Measurements from ENCODE around the gene CTSD.
"Not testable (repeated sequence)": the region's sequence is repeated elsewhere in the genome, so short reads cannot be mapped to it uniquely, and the experiment has no call there.

The CTSD gene

DNA sequence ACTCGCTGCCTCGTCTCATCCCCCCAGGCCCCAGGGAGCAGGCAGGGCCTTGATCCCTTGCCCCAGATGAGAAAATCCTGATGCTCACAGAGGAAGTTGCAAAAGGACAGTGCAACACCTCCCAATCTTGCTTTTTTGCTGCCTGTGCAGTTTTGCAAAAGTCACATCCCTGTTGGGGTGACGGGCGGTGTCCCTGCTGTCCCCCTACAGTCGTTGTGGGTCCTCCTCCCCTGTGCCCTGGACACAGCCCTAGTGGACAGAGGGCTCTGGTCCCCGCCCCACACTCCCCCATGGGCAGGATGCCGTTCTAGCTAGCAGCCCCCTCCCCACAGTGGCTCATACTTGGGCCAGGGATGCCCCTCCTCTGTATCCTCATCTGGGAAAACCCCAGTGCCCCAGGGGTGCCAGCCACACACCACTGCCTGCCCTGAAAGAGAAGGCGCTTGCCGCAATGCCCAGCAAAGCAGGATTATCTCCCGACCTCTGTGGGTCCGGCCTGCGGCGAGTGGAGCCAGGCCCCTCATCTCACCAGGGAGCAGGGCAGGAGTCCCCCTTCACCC is 18.4 kb upstream of the CTSD start:
- no peak for DNase-seq

DNA sequence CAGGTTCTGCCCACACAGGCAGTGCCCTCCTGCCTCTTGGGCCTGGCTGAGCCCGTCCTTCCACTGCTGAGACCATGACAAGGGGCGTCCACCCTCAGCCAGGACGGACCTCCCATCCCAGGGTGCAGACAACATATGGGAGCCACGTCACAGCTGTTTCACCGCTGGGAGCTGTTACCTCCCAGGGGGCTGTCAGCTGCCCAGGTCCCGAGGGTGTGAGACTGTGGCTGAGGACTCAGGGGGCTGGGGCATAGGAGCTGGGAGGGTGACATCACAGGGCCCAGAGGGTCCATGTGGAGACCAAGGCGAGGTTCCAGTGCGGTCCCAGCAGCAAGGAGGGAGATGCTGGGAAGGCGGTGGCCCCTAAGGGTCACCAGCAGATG is 17.9 kb upstream of the CTSD start:
- DNase-seq, result no peak

DNA sequence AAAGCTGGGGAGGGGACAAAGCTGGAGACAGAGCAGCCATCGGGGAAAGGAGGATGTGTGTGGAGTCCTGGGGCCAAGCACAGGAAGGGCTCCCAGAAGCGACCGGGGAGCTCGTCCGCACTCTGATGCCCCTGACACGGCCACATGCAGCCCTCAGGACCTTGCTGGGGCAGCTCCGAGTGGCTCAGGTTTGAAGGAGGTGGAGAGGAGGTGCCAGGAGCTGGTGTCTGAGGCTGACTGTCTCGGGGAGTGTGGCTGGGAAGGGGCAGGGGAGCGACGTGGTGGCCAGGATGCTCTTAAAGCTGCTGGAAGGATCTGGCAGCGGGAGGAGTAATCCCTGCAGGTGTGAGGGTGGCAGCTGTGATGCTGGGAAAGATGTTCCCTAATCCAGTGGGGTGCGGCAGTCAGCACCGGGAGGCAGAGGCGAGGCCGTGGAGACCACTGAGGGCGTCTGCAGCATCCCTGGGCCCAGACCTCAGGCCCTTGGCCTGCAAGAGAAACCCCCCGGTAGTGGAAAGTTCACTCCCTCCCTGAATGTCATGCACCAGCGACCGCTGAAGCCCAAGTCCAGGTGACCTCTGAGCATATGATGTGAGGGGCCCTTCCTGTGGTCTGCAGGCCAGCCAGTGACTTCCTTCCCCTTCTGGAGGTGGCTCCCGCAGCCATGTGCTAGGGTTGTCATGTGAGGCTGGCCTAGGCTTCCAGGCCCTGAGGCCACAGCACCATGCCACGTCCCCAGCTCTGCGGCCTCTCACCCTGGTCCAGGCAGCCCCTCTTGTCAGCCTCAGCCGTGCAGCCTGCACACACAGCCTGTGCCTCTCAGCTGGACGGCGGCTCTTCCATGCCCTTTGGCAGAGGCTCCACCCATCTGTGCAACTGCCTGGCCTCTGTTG is 17.2 kb upstream of the CTSD start:
- no peak for DNase-seq

DNA sequence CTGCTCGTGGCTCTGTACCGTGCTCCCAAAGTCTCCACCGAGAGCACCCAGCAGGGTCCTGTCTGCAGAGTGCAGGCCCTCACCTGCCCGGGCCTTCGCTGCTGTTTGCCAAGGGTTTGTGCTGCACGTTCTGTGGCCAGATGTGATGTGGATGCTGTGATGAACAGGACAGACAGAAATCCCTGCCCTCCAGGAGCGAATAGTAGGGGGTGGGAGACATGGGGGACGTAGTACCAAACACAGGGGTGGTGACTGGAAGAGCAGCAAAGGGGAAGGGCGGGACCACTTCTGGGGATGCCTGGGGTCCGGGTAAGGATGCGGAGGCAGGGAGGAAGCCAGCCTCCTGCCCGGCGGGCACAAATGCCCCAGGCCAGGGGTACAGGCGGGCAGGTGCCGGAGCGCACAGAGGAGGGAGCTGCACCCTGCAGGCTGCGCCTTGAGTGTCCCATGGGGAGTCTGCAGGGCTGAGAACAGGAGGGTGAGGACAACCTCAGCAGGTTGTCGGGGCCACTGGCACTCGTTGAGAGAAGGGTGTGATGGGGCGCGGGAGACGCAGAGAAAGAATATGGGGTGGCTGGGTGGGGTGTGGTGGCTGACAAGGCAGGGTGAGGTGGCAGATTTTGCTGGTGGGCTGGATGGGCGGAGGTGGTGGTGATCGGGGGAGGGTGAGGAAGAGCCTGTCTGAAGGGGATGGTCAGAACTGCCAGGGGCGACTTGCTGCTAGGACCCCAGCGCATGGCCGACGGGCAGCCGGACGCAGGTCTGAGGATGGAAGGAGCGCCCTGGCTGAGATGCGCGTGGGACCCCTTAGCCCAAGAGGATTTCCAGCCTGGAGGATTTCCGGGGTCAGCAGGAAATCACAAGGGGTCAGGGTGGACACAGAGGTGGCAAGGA is 16.3 kb upstream of the CTSD start:
- DNase-seq, result no peak

DNA sequence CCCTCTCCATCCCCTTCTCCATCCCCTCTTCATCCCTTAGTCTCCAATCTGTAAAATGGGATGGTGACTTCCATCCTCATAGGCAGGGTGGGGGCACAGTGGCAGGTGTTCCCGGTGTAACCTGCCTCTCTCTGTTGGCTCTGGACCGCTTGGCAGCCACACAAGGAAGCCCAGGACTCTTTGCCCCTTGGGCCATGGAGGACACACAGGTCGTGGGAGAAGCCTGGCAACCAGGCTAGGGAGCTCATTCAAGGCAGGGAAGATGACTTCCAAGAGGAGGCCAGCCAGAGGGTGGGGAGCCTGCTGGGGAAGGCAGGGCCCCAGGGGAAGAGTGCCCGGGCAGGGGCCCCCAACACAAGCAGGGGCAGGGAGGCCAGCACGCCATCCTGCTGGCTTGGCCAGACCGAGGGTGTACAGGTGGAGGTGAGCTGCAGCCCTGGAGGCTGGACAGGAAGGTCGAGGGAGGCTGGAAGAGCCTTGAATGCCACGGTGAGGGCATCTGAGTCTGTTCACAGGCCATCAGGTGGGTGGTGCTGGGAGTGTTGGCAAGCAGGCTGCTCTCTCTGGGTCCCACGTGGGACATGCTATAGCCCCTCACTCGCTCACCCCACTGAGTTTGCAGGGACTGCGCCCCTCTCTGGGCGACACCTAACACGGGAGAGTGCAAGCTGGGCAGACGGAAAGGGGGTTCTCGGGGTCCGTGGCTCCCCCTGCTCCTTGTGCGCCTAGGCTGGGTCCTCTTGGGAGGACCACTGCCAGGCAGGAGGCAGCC is 15.5 kb upstream of the CTSD start:
- DNase-seq, result no peak

DNA sequence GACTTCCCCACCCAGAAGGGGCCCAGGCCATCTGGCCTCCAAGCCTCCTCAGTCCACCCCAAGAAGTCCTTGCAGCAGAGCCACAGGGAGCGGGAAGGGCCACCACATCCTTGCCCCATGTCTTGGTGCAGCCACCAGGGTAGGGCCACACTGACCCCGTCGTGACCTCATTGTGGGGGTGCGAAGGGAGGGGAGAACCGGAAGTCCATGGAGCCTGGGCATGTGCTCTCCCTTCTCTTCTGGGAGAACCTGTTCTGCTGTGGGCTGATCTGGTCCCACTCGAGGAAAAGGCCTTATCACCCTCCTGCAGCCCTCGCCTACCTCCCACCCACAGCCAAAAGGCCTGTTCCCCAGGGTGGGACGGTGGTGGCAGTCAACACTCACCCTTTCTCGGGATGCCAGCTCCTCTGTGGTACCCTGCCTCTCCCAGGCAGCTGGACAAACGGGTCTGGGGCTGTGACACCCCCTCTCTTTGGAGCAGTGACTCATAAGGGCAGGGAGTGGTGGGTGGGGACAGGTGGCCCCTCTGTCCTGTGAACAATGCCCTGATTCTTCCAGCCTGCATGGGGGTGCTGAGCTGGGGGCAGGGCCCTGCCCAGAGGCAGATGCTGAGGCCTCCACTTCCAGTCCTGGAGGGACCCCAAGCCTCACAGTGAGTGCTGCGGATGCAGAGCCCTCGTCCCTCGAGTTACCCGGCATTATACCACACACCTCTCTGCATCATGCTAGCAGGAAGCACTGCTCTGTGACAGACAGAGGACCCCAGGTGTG is 14.6 kb upstream of the CTSD start:
- DNase-seq, result no peak

DNA sequence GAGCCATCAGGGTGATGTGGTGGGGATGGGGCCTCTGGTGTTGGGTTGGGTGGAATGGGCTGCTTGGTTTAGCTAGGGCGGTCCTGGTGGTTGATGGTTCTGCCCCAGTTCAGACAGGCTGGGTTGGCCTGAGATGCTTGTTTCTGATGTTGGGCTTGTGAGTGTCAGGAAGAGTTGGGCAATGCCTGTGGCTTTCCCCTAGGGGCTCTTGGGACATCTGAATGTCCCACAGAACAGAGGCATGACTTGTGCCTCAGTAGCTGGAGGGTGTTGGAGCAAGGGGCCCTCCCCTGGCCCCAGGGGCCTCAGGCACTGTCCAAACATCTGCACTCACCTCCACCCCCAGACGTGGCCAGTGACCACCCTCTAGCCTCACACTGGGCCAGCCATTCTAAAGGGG is 14.0 kb upstream of the CTSD start:
- DNase-seq, result no peak

DNA sequence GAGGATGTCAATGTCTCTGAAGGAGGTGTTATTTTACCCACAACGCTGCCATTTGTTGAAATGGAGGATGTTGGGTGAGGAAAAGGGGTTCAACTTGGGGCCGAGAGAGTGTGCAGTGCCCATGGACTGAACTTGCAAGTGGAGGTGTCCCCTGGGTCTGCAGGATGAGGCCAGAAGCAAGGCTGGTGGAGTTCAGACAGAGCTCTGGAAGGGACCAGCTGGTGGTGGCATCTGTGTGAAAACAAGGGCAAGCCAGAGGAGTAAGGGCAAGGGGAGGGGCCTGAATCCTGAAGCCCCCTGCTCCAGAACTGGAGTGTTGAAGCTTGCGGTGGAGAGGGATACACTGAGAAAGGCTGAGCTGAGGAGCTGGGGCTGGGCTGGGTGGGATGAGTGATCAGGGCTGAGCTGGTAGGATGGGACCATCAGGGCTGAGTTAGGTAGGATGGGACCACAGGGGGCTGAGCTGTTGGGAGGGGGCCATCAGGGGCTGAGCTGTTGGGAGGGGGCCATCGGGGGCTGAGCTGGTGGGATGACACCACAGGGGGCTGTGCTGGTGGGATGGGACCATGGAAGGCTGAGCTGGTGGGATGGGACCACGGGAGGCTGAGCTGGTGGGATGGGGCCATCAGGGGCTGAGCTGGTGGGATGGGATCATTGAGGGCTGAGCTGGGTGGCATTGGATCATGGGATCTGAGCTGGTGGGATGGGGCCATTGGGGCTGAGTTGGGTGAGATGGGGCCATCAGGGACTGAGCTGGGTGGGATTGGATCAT is 13.4 kb upstream of the CTSD start:
- no peak for DNase-seq

DNA sequence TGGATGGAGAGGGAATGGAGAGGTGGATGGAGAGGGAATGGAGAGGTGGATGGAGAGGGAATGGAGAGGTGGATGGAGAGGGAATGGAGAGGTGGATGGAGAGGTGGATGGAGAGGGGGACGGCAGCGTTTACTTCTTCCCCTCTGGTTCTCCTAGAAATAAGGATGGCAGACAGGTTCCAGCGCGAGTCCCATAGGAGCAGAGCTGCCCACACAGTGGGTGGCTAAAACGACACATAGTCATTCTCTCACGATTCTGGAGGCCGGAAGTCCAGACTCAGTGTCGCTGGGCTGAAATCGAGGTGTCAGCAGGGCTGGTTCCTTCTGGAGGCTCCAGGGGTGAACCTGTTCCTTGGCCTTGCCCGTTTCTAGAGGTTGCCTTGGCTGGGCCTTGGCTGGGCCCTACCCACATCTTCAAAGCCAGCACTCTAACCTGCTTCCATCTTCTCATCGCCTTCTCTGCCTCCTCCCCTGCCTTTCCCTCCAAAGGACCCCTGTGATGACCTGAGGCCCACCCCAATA is 12.7 kb upstream of the CTSD start:
- DNase-seq, result no peak

DNA sequence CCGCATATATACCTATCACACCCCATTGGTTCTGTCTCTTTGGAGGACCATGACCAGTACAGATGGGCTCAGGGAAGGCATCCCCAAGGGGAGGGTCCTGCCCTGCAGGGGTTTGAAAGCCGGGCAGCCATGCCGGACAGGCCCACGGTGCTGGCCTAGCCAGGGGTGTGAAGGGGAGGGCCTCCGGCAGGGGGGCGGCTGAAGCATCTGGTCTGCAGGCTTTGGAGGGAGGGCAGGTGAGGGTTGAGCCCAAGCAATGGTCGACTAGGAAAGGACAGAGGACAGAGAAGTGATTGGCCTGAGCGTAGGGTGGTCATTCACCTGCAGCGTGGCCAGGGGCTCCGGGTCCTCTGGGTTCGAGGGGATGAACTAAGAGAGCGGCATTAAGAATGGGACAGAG is 11.2 kb upstream of the CTSD start:
- no peak for DNase-seq

DNA sequence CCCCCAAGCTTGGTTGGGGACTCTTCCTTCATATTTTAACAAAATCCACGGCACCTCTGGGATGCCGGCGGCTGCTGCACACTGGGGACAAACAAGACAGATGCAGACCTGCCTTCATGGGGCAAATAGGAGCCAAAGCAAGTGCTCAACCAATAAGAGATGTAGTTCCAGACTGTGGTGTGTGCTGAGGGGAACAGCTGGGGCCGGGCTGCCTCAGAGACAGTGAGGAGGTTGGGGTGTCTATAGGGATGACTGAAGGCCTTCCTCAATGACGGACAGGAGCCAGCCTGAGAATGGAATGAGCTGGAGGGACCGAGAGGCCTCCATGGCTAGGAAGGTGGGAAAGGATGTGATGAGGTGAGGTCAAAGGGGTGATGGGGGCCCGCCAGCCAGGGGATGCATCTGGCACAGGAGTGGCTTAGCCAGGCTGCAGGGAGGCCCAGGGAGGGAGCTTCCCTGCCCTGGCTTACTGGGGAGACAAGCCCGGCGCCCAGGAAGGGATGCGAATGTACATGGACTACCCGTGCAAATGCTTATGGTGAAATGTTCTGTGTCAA is 10.3 kb upstream of the CTSD start:
- DNase-seq, result no peak

DNA sequence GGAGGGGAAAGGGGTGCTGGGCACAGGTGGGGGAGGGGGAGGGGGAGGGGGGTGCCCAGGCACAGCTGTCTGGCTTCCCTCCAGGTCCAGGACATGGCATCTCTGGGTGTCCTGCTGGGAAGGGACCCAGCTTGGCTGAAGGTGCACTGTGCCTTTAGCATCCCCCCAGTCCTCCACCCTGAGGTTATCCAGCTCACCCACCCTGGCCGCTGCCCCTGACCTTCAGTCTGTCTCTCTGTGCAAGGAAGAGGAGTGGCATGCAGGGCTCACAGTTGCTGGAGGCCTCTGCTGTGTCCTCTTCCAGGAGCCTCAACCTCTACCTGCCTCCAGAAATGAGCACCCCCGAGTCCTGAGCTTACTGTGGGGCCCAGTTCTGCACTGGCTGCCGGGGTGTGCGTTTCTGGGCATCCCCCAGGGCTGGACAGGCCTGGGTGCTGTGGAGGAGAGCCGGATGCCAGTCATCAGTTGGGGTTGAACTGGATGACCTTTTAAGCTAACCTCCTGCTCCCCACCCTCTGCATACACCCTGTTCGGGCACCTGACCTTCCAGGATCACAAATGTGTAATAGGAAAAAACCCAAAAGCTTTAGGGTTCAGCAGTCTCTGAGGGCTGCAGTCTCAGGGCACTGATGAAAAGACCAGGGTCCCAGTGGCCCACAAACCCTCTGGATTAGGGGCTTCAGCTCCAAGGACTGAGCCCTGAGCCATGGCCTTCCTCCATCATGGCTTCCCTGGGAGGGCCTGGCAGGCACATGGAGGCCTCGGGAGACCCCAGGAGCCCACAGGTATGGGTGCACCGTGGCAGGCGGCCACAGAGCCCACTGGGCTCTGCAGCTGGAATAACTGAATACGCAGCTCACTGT is 9.6 kb upstream of the CTSD start:
- no peak for DNase-seq

DNA sequence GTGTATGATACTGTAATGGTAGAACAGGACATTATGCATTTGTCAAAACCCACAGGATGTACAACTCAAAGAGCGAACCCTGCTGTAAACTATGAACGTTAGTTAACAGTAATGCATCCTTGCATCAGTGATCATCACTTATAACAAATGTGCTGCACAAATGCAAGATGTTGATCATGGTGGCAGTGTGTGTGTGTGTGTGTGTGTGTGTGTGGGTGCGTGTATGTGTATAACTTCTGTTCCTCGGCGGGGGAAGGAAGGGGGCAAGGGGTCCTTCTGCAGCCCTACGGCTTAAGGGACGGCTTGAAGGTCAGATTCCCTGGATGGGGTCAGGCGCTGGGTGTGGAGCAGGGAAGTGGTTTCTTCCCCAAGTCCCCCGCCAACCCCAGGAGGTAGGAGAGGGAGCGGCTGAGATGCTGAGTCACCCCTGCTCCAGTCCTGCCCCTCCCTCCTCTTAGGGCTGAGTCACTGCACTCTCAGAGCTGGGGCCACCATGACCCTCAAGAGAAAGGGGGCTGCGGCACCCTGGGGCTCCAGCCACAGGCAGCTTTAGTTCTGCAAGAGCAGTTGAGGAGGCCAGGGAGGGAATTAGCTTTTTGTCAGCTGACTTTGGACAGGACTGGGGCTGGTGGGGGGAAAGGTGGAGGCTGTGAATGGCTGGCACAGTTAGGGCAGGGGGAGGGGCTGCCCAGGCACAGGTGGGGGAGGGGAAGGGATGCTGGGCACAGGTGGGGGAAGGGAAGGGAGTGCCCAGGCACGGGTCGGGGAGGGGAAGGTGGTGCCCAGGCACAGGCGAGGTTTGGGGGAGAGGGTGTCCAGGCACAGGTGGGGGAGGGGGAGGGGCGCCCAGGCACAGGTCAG is 8.8 kb upstream of the CTSD start:
- no peak for DNase-seq

DNA sequence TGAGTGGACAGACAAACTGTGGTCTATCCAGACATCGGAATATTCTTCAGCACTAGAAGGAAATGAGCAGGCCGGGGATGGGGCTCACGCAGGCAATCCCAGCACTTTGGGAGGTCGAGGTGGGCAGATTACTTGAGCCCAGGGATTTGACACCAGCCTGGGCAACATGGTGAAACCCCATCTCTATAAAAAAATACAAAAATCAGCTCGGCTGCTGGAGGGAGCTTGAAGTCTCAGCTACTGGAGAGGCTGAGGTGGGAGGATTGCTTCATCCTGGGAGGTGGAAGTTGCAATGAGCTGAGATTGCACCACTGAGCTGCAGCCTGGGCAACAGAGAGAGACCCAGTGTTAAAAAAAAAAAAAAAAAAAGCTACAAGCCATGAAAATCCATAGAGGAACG is 8.0 kb upstream of the CTSD start:
- no peak for DNase-seq

DNA sequence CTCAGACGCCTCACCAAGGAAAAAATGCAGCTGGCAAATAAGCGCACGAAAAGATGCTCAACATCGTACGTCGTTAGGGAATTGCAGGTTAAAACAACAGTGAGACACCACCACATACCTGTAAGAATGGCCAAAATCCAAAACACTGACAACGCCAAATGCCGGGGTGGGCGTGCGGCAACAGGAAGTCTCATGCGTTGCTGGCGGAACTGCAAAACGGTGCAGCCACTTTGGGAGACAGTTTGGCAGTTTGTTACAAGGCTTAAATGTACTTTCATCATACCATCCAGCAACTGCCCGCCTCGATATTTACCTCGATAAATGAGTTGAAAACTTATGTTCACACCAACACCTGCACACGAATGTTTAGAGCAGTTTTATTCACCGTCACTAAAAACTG is 7.5 kb upstream of the CTSD start:
- no peak for DNase-seq

DNA sequence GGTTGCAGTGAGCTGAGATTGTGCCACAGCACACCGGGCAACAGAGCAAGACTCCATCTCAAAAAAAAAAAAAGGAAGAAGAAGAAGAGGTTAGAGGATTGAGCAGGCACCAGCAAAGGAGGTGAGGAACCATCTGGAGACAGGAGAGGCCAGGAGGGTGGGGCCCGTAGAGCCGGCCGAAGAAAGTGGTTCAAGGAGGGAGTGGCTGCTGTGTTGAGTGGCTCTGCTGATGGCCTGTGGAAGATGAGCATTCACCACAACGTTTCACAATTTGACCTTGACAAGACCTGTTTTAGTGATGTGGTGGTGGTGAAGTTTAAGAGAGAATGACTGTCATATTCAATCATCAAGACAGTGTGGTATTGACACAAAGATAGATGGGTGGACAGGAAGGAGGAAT is 6.8 kb upstream of the CTSD start:
- no peak for DNase-seq

DNA sequence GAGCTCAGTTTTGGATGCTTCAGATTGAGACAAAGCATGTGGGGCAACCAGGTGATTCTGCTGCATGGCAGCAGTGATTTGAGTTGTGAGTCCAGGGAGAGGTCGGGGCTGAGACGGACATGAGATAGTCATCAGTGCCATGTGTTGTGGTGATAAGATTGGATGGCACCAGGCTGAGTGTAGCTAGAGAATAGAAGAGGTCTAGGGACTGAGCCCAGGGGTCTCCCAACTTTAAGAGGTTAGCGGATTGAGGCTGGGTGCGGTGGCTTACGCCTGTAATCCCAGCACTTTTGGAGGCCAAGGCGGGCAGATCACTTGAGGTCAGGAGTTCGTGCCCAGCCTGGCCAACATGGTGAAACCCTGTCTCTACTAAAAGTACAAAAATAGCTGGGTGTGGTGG is 6.3 kb upstream of the CTSD start:
- DNase-seq, result no peak

DNA sequence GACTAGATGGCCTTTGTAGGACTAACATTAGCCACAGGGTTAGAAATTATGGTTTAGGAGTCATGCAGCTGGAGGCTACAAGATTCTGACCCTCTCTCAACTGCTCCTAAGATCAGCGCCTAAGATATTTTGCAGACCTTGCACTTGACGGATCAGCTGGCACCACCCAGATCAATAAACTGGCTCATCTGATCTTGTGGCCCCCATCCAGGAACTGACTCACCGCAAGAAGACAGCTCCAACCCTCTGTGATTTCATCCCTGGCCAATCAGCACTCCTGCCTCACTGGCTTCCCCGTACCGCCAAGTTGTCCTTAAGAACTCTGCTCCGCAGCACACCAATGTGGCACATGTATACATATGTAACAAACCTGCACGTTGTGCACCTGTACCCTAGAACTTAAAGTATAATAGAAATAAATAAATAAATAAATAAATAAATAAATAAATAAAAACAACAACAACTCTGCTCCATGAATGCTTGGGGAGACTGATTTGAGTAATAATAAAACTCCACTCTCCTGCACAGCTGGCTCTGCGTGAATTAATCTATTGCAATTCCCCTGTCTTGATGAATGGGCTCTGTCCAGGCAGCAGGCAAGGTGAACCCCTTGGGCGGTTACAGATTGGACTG is 5.7 kb upstream of the CTSD start:
- DNase-seq, result not testable (repeated sequence)
